HCT116 (cell line): ENCODE data around the gene FNDC3B. TPM values are rescaled to one million over a fixed set of nuclear protein-coding genes. Genes with fewer than 3 reads are reported as not detected.

ENCODE experiments used
- ATAC-seq: fragments of 200-7000 bp; cut with Tn5 transposase; 2 replicates; pipeline ENCODE4 v1.9.1; 2020; ENCODE audit warnings: mild to moderate bottlenecking, moderate library complexity
- BruUV-seq: library from RNA; stranded (reverse); fragments of 400-500 nt; replicated peaks from 2 replicates; lab custom pipeline; 2021; lab: Mats Ljungman, UMichigan
- CTCF ChIA-PET: fragments of 300-600 bp; sonication (Branson Sonifier 250); formaldehyde crosslinking; loops from one replicate; lab custom pipeline; 2021; ENCODE audit warnings: antibody characterized with exemption; lab: Charles Lee
- POLR2A ChIA-PET: fragments of 300-600, 350-600 bp; sonication (Branson Sonifier 250); formaldehyde crosslinking; loops from one replicate; lab custom pipeline; 2021; ENCODE audit warnings: antibody characterized with exemption; lab: Charles Lee
- RAD21 ChIA-PET, 2 experiments: fragments of 300-600 bp; sonication (Branson Sonifier 250); formaldehyde crosslinking; loops; one replicate each; lab custom pipeline; 2023; ENCODE audit warnings: low total read pairs in 2 of 2; ENCODE audit not compliant: uncharacterized antibody in 2 of 2, unreplicated experiment in 2 of 2, low non-redundant PET in 1 of 2; lab: Charles Lee
- DNase-seq: peaks from one replicate; pipeline ENCODE4 v3.0.0-alpha.2; 2010; ENCODE audit warnings: low read depth, low spot score
- H2AFZ ChIP-seq: fragments of 200-600 bp; shearing (Covaris generic), sonication (generic); 2 replicates; pipeline ENCODE4 v1.6.1; 2017; ENCODE audit warnings: low read depth, mixed run types, mixed read lengths, antibody characterized with exemption, low read length; ENCODE audit not compliant: poor library complexity, severe bottlenecking
- H3K27ac ChIP-seq: 2 replicates; pipeline ENCODE4 v1.5.1; 2012; ENCODE audit warnings: low read depth, low read length
- H3K27me3 ChIP-seq: fragments of 200-600 bp; sonication (generic); 2 replicates; pipeline ENCODE4 v1.6.1; 2016; ENCODE audit warnings: mixed run types, low read length, mixed read lengths; ENCODE audit not compliant: insufficient read depth
- H3K36me3 ChIP-seq, 2 experiments: fragments of 200-500 bp in 1 of 2; fragments of 200-600 bp in 1 of 2; sonication (Bioruptor generic) in 1 of 2; sonication (generic) in 1 of 2; 2 replicates each; pipeline versions ENCODE4 v1.5.1 to v1.6.1; 2014 to 2016; ENCODE audit warnings: low read length in 2 of 2, inconsistent platforms in 1 of 2, mixed read lengths in 1 of 2, mixed run types in 1 of 2; ENCODE audit not compliant: insufficient read depth in 2 of 2, control insufficient read depth in 1 of 2
- H3K4me1 ChIP-seq, 2 experiments: fragments of 200-600 bp in 1 of 2; sonication (generic) in 1 of 2; 2 replicates each; pipeline versions ENCODE4 v1.5.1 to v1.6.1; 2012 to 2017; ENCODE audit warnings: low read length in 2 of 2, inconsistent platforms in 1 of 2, mild to moderate bottlenecking in 1 of 2, mixed read lengths in 1 of 2, mixed run types in 1 of 2, moderate library complexity in 1 of 2; ENCODE audit not compliant: insufficient read depth in 2 of 2, control insufficient read depth in 1 of 2
- H3K4me2 ChIP-seq: fragments of 200-600 bp; sonication (generic); 2 replicates; pipeline ENCODE4 v1.6.1; 2017; ENCODE audit warnings: mixed run types, low read length, mixed read lengths
- H3K4me3 ChIP-seq, 2 experiments: fragments of 200-600 bp in 1 of 2; sonication (generic) in 1 of 2; replicated peaks in 1 of 2; 2 replicates each; pipeline ENCODE4 v1.5.1; 2011 to 2016; ENCODE audit warnings: low read length in 2 of 2, control low read depth in 1 of 2, low read depth in 1 of 2, mild to moderate bottlenecking in 1 of 2, mixed read lengths in 1 of 2, mixed run types in 1 of 2
- H3K79me2 ChIP-seq: fragments of 200-600 bp; sonication (generic); 2 replicates; pipeline ENCODE4 v1.6.1; 2017; ENCODE audit warnings: mild to moderate bottlenecking, mixed run types, low read length, moderate library complexity, mixed read lengths; ENCODE audit not compliant: insufficient read depth
- H3K9ac ChIP-seq: fragments of 200-600 bp; sonication (generic); 2 replicates; pipeline ENCODE4 v1.6.1; 2016; ENCODE audit warnings: low read length, mixed read lengths
- H3K9me2 ChIP-seq: fragments of 200-600 bp; sonication (generic), shearing (Covaris generic); 2 replicates; pipeline ENCODE4 v1.6.1; 2017; ENCODE audit warnings: mixed run types, mild to moderate bottlenecking, moderate library complexity; ENCODE audit not compliant: insufficient read depth
- H3K9me3 ChIP-seq, 2 experiments: fragments of 200-500 bp in 1 of 2; fragments of 200-600 bp in 1 of 2; sonication (Bioruptor generic) in 1 of 2; sonication (generic) in 1 of 2; 2 replicates each; pipeline ENCODE4 v1.6.1; 2014 to 2017; ENCODE audit warnings: low read length in 2 of 2, mixed read lengths in 2 of 2, inconsistent platforms in 1 of 2, low read depth in 1 of 2, mild to moderate bottlenecking in 1 of 2, mixed run types in 1 of 2, moderate library complexity in 1 of 2; ENCODE audit not compliant: control insufficient read depth in 1 of 2, insufficient read depth in 1 of 2
- H4K20me1 ChIP-seq: fragments of 200-600 bp; sonication (generic), shearing (Covaris generic); 2 replicates; pipeline ENCODE4 v1.6.1; 2017; ENCODE audit warnings: mixed run types, mild to moderate bottlenecking, moderate library complexity; ENCODE audit not compliant: insufficient read depth
- CEBPB ChIP-seq: IDR thresholded peaks from 2 replicates; pipeline ENCODE4 v1.6.1; 2012; ENCODE audit warnings: low read depth
- POLR2A ChIP-seq: IDR thresholded peaks from 2 replicates; pipeline ENCODE4 v1.7.0; 2011; ENCODE audit warnings: borderline replicate concordance; ENCODE audit not compliant: insufficient read depth, insufficient read length; ENCODE audit errors: extremely low read depth
- REST ChIP-seq: IDR thresholded peaks from 2 replicates; pipeline ENCODE4 v1.6.1; 2012; ENCODE audit warnings: low read depth
- SP1 ChIP-seq: IDR thresholded peaks from 2 replicates; pipeline ENCODE4 v1.6.1; 2012; ENCODE audit warnings: low read depth
- TCF7L2 ChIP-seq: IDR thresholded peaks from 2 replicates; pipeline ENCODE4 v1.7.0; 2011; ENCODE audit warnings: borderline replicate concordance, inconsistent platforms; ENCODE audit not compliant: insufficient read depth, insufficient read length; ENCODE audit errors: extremely low read depth
- intact Hi-C: fragments of 100-400 bp; cut with micrococcal nuclease; formaldehyde crosslinking; loops from 2 replicates; pipeline ENCODE4 v1.10.0; 2022
- total RNA-seq: library from RNA; stranded (reverse); gene quantifications from one replicate; pipeline ENCODE4 v1.2.1, GENCODE V29; 2021; ENCODE audit not compliant: unreplicated experiment

FNDC3B gene
- total RNA-seq, 1 experiment from 2014 or later: 45.7 TPM

GRCh38 chr3:172197344-172197743, 158.0 kb downstream of the FNDC3B start:
- H3K4me1 ChIP-seq: peaks cover 2 to 3% of the 10 kb centered on the region in 2 experiments; a peak in 1 of 4 replicates
- ATAC-seq: no peak

GRCh38 chr3:172198428-172198827, 159.1 kb downstream of the FNDC3B start:
- no peaks in the 10 kb centered on the region for H3K9me3 ChIP-seq
- ChIA-PET POLR2A (no interaction called here), CTCF (no interaction called here), RAD21 (no interaction called here)
- no peak overlapping the region for H2AFZ ChIP-seq
- TF ChIP-seq REST (no peak), TCF7L2 (no peak), POLR2A (no peak)
- H3K4me1 ChIP-seq: peaks cover 2 to 3% of the 10 kb centered on the region in 2 experiments; a peak in 1 of 4 replicates
- no peak overlapping the region for H3K4me2 ChIP-seq
- H3K27ac ChIP-seq: no peak overlapping the region
- no TSS peak for BruUV-seq
- no peaks in the 10 kb centered on the region for H4K20me1 ChIP-seq
- intact Hi-C loops: no loop called here
- H3K4me3 ChIP-seq: no peak overlapping the region
- H3K9me2 ChIP-seq: no peaks in the 10 kb centered on the region
- ATAC-seq: no peak
- no peaks in the 10 kb centered on the region for H3K27me3 ChIP-seq
- 0 out of 2 replicates have a peak, but pooled peaks cover 5% of the 10 kb centered on the region for H3K79me2 ChIP-seq
- DNase-seq: no peak
- no peaks in the 10 kb centered on the region for H3K36me3 ChIP-seq
- H3K9ac ChIP-seq: no peak overlapping the region

More at GRCh38 chr3:172197344-172197743, 158.0 kb downstream of the FNDC3B start:
- Histone ChIP-seq H3K27me3 (no peaks in the 10 kb centered on the region), H4K20me1 (no peaks in the 10 kb centered on the region), H3K79me2 (no peaks in the 10 kb centered on the region), H3K9me2 (no peaks in the 10 kb centered on the region), H3K9ac (no peak overlapping the region), H3K4me3 (no peak overlapping the region), H3K4me2 (no peak overlapping the region), H3K36me3 (no peaks in the 10 kb centered on the region), H3K9me3 (no peaks in the 10 kb centered on the region), H3K27ac (no peak overlapping the region), H2AFZ (no peak overlapping the region)
- no peak for DNase-seq
- ChIA-PET RAD21 (no interaction called here), POLR2A (no interaction called here), CTCF (no interaction called here)
- intact Hi-C loops: no loop called here
- TF ChIP-seq CEBPB (no peak), SP1 (no peak)
- no TSS peak for BruUV-seq
